Rectal smooth muscle tissue (tissue), 1 donor: ENCODE measurements around the gene TNS1.

Source experiments
- H3K27ac ChIP-seq: one replicate; pipeline ENCODE4 v1.7.0; 2013; ENCODE audit warnings: low read depth, low read length, inconsistent platforms
- H3K27me3 ChIP-seq: one replicate; pipeline ENCODE4 v1.7.0; 2013; ENCODE audit warnings: low read length; ENCODE audit not compliant: control insufficient read depth, insufficient read depth
- H3K36me3 ChIP-seq: one replicate; pipeline ENCODE4 v1.7.0; 2013; ENCODE audit warnings: low read length; ENCODE audit not compliant: control insufficient read depth, insufficient read depth
- H3K4me1 ChIP-seq: one replicate; pipeline ENCODE4 v1.7.0; 2013; ENCODE audit warnings: low read length; ENCODE audit not compliant: control insufficient read depth, insufficient read depth
- H3K4me3 ChIP-seq: one replicate; pipeline ENCODE4 v1.7.0; 2013; ENCODE audit warnings: low read length
- H3K9ac ChIP-seq: one replicate; pipeline ENCODE4 v1.7.0; 2013; ENCODE audit warnings: low read length

TNS1 gene

GRCh38 chr2:217976301-217976700 is 26.5 kb downstream of the TNS1 start:
- no peaks in the 10 kb centered on the region for H3K36me3 ChIP-seq
- H3K4me1 ChIP-seq, result peaks cover 52% of the 10 kb centered on the region
- no peak overlapping the region for H3K9ac ChIP-seq
- H3K27ac ChIP-seq, result peak overlapping the region; percentile 40
- H3K4me3 ChIP-seq, result no peak overlapping the region
- no peaks in the 10 kb centered on the region for H3K27me3 ChIP-seq

- H3K4me3 ChIP-seq, result no peak overlapping the region
- H3K36me3 ChIP-seq, result no peaks in the 10 kb centered on the region
- no peaks in the 10 kb centered on the region for H3K27me3 ChIP-seq
- H3K27ac ChIP-seq, result peak overlapping the region; percentile 38
- H3K4me1 ChIP-seq, result peaks cover 54% of the 10 kb centered on the region
- H3K9ac ChIP-seq, result no peak overlapping the region
Observed at GRCh38 chr2:217975626-217976025, 27.2 kb downstream of the TNS1 start.

- peak overlapping the region; percentile 38 for H3K27ac ChIP-seq
- H3K9ac ChIP-seq, result no peak overlapping the region
- H3K36me3 ChIP-seq, result no peaks in the 10 kb centered on the region
- H3K27me3 ChIP-seq, result no peaks in the 10 kb centered on the region
- H3K4me1 ChIP-seq, result peaks cover 47% of the 10 kb centered on the region
- no peak overlapping the region for H3K4me3 ChIP-seq
Observed at GRCh38 chr2:217974389-217975005, 28.3 kb downstream of the TNS1 start.

GRCh38 chr2:217973008-217973787 is 29.6 kb downstream of the TNS1 start:
- Histone ChIP-seq H3K27me3 (no peaks in the 10 kb centered on the region), H3K4me3 (no peak overlapping the region), H3K27ac (peak overlapping the region; percentile 57), H3K36me3 (no peaks in the 10 kb centered on the region), H3K9ac (no peak overlapping the region), H3K4me1 (peaks cover 41% of the 10 kb centered on the region)

- peak overlapping the region; percentile 54 for H3K27ac ChIP-seq
Observed at GRCh38 chr2:217972490-217972889, 30.3 kb downstream of the TNS1 start.

GRCh38 chr2:217972037-217972436 is 30.8 kb downstream of the TNS1 start:
- H3K36me3 ChIP-seq, result no peaks in the 10 kb centered on the region
- H3K9ac ChIP-seq, result no peak overlapping the region
- no peaks in the 10 kb centered on the region for H3K27me3 ChIP-seq
- H3K4me3 ChIP-seq, result no peak overlapping the region
- peak overlapping the region; percentile 54 for H3K27ac ChIP-seq
- H3K4me1 ChIP-seq, result peaks cover 35% of the 10 kb centered on the region

More at GRCh38 chr2:217972490-217972889, 30.3 kb downstream of the TNS1 start:
- H3K9ac ChIP-seq, result no peak overlapping the region
- H3K4me3 ChIP-seq, result no peak overlapping the region
- peaks cover 39% of the 10 kb centered on the region for H3K4me1 ChIP-seq
- H3K36me3 ChIP-seq, result no peaks in the 10 kb centered on the region
- H3K27me3 ChIP-seq, result no peaks in the 10 kb centered on the region

GRCh38 chr2:217971166-217971565 is 31.6 kb downstream of the TNS1 start:
- Histone ChIP-seq H3K27ac (peak overlapping the region; percentile 54), H3K4me3 (no peak overlapping the region), H3K27me3 (no peaks in the 10 kb centered on the region), H3K9ac (no peak overlapping the region), H3K36me3 (no peaks in the 10 kb centered on the region), H3K4me1 (peaks cover 39% of the 10 kb centered on the region)

GRCh38 chr2:217970206-217970605 is 32.6 kb downstream of the TNS1 start:
- H3K27ac ChIP-seq, result no peak overlapping the region

GRCh38 chr2:217969588-217969987 is 33.2 kb downstream of the TNS1 start:
- Histone ChIP-seq H3K27ac (no peak overlapping the region), H3K27me3 (no peaks in the 10 kb centered on the region), H3K9ac (no peak overlapping the region), H3K4me1 (peaks cover 51% of the 10 kb centered on the region), H3K36me3 (no peaks in the 10 kb centered on the region), H3K4me3 (no peak overlapping the region)

More at GRCh38 chr2:217970206-217970605, 32.6 kb downstream of the TNS1 start:
- Histone ChIP-seq H3K9ac (no peak overlapping the region), H3K4me1 (peaks cover 45% of the 10 kb centered on the region), H3K36me3 (no peaks in the 10 kb centered on the region), H3K4me3 (no peak overlapping the region), H3K27me3 (no peaks in the 10 kb centered on the region)

- Histone ChIP-seq H3K27me3 (no peaks in the 10 kb centered on the region), H3K9ac (no peak overlapping the region), H3K27ac (peak overlapping the region; percentile 28), H3K4me3 (no peak overlapping the region), H3K36me3 (no peaks in the 10 kb centered on the region), H3K4me1 (peaks cover 50% of the 10 kb centered on the region)
Observed at GRCh38 chr2:217968023-217968422, 34.8 kb downstream of the TNS1 start.

- peaks cover 44% of the 10 kb centered on the region for H3K4me1 ChIP-seq
- H3K4me3 ChIP-seq, result peak overlapping the region; percentile 51
- no peaks in the 10 kb centered on the region for H3K27me3 ChIP-seq
- H3K9ac ChIP-seq, result no peak overlapping the region
- H3K27ac ChIP-seq, result peak overlapping the region; percentile 92
- no peaks in the 10 kb centered on the region for H3K36me3 ChIP-seq
Observed at GRCh38 chr2:217966423-217967070, 36.2 kb downstream of the TNS1 start.

- Histone ChIP-seq H3K4me1 (peaks cover 54% of the 10 kb centered on the region), H3K27ac (peak overlapping the region; percentile 92), H3K36me3 (no peaks in the 10 kb centered on the region), H3K4me3 (peak overlapping the region; percentile 32), H3K9ac (peak overlapping the region; percentile 21), H3K27me3 (no peaks in the 10 kb centered on the region)
Observed at GRCh38 chr2:217964275-217965161, 38.3 kb downstream of the TNS1 start.
